ENCODE results near the gene PCDHGC5. TPM values are rescaled to one million over a fixed set of nuclear protein-coding genes. Genes with fewer than 3 reads are reported as not detected.

Gene PCDHGC5
- total and polyA plus RNA-seq, 2 experiments from 2014 or later, result 1.8 to 2.2 TPM

DNA sequence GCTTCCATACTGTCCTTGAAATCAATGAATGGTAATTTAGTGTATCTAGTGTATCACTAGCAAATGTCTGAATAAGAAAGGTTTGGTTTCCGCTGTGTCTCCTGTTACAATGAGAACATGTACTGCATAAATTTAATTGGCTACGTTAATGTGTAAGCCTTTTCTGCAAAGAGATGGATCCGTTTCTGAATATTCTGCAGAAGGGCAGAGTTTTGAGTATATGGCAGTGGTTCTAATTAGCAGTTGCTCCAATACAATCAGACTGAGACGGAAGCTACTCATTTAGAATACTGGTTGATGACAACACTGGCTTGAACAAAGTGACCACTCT, 4.6 kb upstream of the PCDHGC5 start:
- H4K20me1 ChIP-seq (ENCODE audit: insufficient read depth), result 0 out of 2 replicates have a peak, but pooled peaks cover 3% of the 10 kb centered on the region
- no peaks in the 10 kb centered on the region for H3K27me3 ChIP-seq (replicated peaks; ENCODE audit: insufficient read depth)
- peak overlapping the region; percentile 67 for H3K4me3 ChIP-seq
- no peak overlapping the region for H3K27ac ChIP-seq
- H3K36me3 ChIP-seq (ENCODE audit: low read depth), result no peaks in the 10 kb centered on the region
- H3K9ac ChIP-seq, result peak overlapping the region; percentile 49
- DNase-seq, result no peak
- no peaks in the 10 kb centered on the region for H3K9me3 ChIP-seq (ENCODE audit: low read depth)
- WGBS, 2 experiments (ENCODE audit: low coverage in 1 of 2, low lambda C conversion rate in 2 of 2, missing lambda C conversion rate in 2 of 2), result 7 to 19% methylated on average over 4 of the region's 4 CpGs
- in situ Hi-C loops (cut with MboI), result no loop called here
- H3K4me2 ChIP-seq (ENCODE audit: unreplicated experiment), result peak overlapping the region; percentile 86
- H2AFZ ChIP-seq, result peak overlapping the region; percentile 32; the same call in 1 of the 2 replicates
- peaks cover 88% of the 10 kb centered on the region for H3K79me2 ChIP-seq (ENCODE audit: insufficient read depth)
- TF ChIP-seq EZH2 (IDR thresholded peaks at IDR 0.05; ENCODE audit: insufficient read depth, poor library complexity, severe bottlenecking), result no peak
- no peak for TF ChIP-seq EZH2phosphoT487 (IDR thresholded peaks at IDR 0.05; ENCODE audit: insufficient read depth, low read depth)
- no peaks in the 10 kb centered on the region for H3K9me2 ChIP-seq (ENCODE audit: insufficient read depth)
- H3F3A ChIP-seq (ENCODE audit: insufficient read depth), result peaks cover 20% of the 10 kb centered on the region
- H3K4me1 ChIP-seq (ENCODE audit: insufficient read depth), result peaks cover 35% of the 10 kb centered on the region

DNA sequence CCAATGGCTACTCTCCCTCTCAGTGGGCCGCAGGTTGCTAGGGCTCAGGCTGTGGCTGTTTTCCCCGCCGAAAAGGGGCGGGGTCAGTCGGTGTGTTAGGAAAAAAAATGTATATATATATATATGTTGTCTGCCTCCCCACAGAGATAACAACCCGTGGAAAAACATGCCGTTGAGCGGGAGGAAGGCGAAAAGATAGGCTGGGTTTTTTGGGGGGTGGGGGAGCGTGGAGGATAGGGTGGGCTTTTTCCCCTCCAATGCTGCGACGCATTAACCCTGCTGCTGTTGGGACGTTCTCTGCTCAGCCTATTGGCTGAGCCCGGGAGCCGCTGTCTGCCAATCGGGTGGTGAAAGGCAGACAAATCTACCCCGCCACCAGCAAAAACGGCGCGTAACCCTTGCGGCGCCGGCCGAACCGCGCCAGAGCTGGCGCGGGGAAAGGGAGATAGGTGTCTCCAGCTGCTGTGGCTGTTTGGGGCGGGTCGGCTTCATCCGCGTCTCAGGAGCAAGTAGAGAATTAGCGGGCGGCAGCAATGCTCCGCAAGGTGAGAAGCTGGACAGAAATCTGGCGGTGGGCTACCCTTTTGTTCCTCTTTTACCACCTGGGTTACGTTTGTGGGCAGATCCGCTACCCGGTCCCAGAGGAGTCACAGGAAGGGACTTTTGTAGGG, 4.1 kb upstream of the PCDHGC5 start, which contains the start of gene PCDHGC4:
TSS of gene PCDHGC4 (plus strand) at position 390 of the 671 bp plus-strand sequence. CDS start at position 534, 144 bp downstream.
- Histone ChIP-seq H3K4me3 (peak within 1 kb of the TSS; percentile 67), H4K20me1 (ENCODE audit: insufficient read depth) (0 out of 2 replicates have a peak, but pooled peaks cover 3% of the 10 kb centered on the region), H3F3A (ENCODE audit: insufficient read depth) (peaks cover 25% of the 10 kb centered on the region), H2AFZ (peak within 1 kb of the TSS; percentile 32; the same call in 1 of the 2 replicates), H3K4me1 (ENCODE audit: insufficient read depth) (peaks cover 35% of the 10 kb centered on the region), H3K4me2 (ENCODE audit: unreplicated experiment) (peak within 1 kb of the TSS; percentile 86), H3K79me2 (ENCODE audit: insufficient read depth) (peaks cover 86% of the 10 kb centered on the region), H3K27ac (no peak within 1 kb of the TSS), H3K27me3 (replicated peaks; ENCODE audit: insufficient read depth) (no peaks in the 10 kb centered on the region), H3K9ac (peak within 1 kb of the TSS; percentile 49), H3K9me3 (ENCODE audit: low read depth) (no peaks in the 10 kb centered on the region), H3K36me3 (ENCODE audit: low read depth) (no peaks in the 10 kb centered on the region), H3K9me2 (ENCODE audit: insufficient read depth) (no peaks in the 10 kb centered on the region)
- in situ Hi-C loops (cut with MboI), result no loop called here
- TF ChIP-seq EZH2phosphoT487 (IDR thresholded peaks at IDR 0.05; ENCODE audit: insufficient read depth, low read depth) (no peak), EZH2 (IDR thresholded peaks at IDR 0.05; ENCODE audit: insufficient read depth, poor library complexity, severe bottlenecking) (no peak)
- whole genome bisulfite sequencing, 2 experiments (ENCODE audit: low coverage in 1 of 2, low lambda C conversion rate in 2 of 2, missing lambda C conversion rate in 2 of 2), result 7 to 13% methylated on average over 39 of the region's 39 CpGs
- peak; percentile 51 for DNase-seq

DNA sequence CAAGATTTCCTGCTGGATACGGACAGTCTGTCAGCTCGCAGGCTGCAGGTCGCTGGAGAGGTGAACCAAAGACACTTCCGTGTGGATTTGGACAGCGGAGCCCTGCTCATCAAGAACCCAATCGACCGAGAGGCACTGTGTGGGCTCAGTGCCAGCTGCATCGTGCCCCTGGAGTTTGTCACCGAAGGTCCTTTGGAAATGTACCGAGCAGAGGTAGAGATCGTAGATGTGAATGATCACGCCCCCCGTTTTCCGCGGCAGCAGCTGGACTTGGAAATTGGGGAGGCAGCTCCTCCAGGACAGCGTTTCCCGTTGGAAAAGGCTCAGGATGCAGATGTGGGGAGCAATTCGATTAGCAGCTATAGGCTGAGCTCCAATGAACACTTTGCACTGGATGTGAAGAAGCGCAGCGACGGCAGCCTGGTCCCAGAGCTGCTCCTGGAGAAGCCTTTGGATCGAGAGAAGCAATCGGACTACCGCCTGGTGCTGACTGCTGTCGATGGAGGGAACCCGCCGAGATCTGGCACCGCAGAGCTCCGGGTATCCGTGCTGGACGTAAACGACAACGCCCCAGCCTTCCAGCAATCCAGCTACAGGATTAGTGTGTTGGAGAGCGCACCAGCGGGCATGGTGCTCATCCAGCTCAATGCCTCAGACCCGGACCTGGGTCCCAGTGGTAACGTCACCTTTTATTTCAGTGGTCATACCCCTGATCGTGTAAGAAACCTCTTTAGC, 3.4 kb upstream of the PCDHGC5 start:
- Histone ChIP-seq H3K27me3 (replicated peaks; ENCODE audit: insufficient read depth) (no peaks in the 10 kb centered on the region), H3K36me3 (ENCODE audit: low read depth) (no peaks in the 10 kb centered on the region), H2AFZ (no peak overlapping the region), H3K4me1 (ENCODE audit: insufficient read depth) (peaks cover 40% of the 10 kb centered on the region), H3K9me2 (ENCODE audit: insufficient read depth) (no peaks in the 10 kb centered on the region), H3K9me3 (ENCODE audit: low read depth) (no peaks in the 10 kb centered on the region), H3K4me2 (ENCODE audit: unreplicated experiment) (peak overlapping the region; percentile 86), H4K20me1 (ENCODE audit: insufficient read depth) (0 out of 2 replicates have a peak, but pooled peaks cover 3% of the 10 kb centered on the region), H3K9ac (peak overlapping the region; percentile 49), H3K27ac (no peak overlapping the region), H3K79me2 (ENCODE audit: insufficient read depth) (peaks cover 86% of the 10 kb centered on the region), H3K4me3 (peak overlapping the region; percentile 67), H3F3A (ENCODE audit: insufficient read depth) (peaks cover 32% of the 10 kb centered on the region)
- DNase-seq, result peak; percentile 33
- TF ChIP-seq EZH2 (IDR thresholded peaks at IDR 0.05; ENCODE audit: insufficient read depth, poor library complexity, severe bottlenecking) (no peak), EZH2phosphoT487 (IDR thresholded peaks at IDR 0.05; ENCODE audit: insufficient read depth, low read depth) (no peak)
- 50 to 54% methylated on average over 38 of the region's 38 CpGs for WGBS, 2 experiments (ENCODE audit: low coverage in 1 of 2, low lambda C conversion rate in 2 of 2, missing lambda C conversion rate in 2 of 2)
- in situ Hi-C loops (cut with MboI), result no loop called here

GRCh38 chr5:141486091-141486490, 2.8 kb upstream of the PCDHGC5 start:
- Histone ChIP-seq H3K4me2 (ENCODE audit: unreplicated experiment) (no peak overlapping the region), H3K27ac (no peak overlapping the region), H3K9ac (no peak overlapping the region), H3K79me2 (ENCODE audit: insufficient read depth) (peaks cover 86% of the 10 kb centered on the region), H3F3A (ENCODE audit: insufficient read depth) (peaks cover 36% of the 10 kb centered on the region), H3K27me3 (replicated peaks; ENCODE audit: insufficient read depth) (no peaks in the 10 kb centered on the region), H3K9me2 (ENCODE audit: insufficient read depth) (no peaks in the 10 kb centered on the region), H2AFZ (no peak overlapping the region), H4K20me1 (ENCODE audit: insufficient read depth) (no peaks in the 10 kb centered on the region), H3K36me3 (ENCODE audit: low read depth) (no peaks in the 10 kb centered on the region), H3K4me1 (ENCODE audit: insufficient read depth) (peaks cover 40% of the 10 kb centered on the region), H3K4me3 (no peak overlapping the region), H3K9me3 (ENCODE audit: low read depth) (no peaks in the 10 kb centered on the region)
- in situ Hi-C loops (cut with MboI), result no loop called here
- WGBS, 2 experiments (ENCODE audit: low coverage in 1 of 2, low lambda C conversion rate in 2 of 2, missing lambda C conversion rate in 2 of 2), result 94 to 96% methylated on average over 9 of the region's 9 CpGs
- TF ChIP-seq EZH2 (IDR thresholded peaks at IDR 0.05; ENCODE audit: insufficient read depth, poor library complexity, severe bottlenecking), result no peak
- TF ChIP-seq EZH2phosphoT487 (IDR thresholded peaks at IDR 0.05; ENCODE audit: insufficient read depth, low read depth), result no peak
- DNase-seq, result no peak
